NCI-H1694 treated with DMSO at 0.1 percent for 48 hours (cell line): ENCODE data around the gene SUZ12.
"Not testable (repeated sequence)": the region's sequence is repeated elsewhere in the genome, so short reads cannot be mapped to it uniquely, and the experiment has no call there.

ENCODE experiments used
- DNase-seq: peaks from one replicate; lab custom pipeline; 2025; lab: John Stamatoyannopoulos, UW

SUZ12 gene

DNA sequence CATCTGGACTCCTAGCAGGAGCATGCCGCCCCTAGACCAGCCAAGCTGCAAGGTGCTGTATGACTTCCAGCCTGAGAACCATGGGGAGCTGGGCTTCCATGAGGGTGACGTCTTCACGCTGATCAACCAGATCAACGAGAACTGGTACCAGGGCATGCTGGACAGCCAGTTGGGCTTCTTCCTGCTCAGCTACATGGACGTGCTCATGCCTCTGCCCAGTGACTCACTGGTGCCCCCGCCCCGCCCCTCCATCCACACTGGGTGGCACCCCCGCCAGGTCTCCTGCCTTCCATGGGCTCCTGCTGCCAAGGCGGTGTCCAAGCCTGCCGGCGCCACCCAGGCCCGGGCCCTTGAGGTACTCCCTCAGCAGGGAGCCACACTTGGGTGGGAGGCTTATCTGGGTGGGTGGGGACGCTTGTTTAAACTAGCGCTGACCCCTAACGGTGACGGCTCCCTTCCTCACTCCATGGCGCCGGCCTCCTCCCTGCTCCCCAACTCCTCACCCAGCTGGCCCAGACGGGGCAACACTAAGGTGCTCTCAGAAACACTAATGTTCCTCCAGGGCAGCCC, 104.6 kb downstream of the SUZ12 start:
- not testable (repeated sequence) for DNase-seq

DNA sequence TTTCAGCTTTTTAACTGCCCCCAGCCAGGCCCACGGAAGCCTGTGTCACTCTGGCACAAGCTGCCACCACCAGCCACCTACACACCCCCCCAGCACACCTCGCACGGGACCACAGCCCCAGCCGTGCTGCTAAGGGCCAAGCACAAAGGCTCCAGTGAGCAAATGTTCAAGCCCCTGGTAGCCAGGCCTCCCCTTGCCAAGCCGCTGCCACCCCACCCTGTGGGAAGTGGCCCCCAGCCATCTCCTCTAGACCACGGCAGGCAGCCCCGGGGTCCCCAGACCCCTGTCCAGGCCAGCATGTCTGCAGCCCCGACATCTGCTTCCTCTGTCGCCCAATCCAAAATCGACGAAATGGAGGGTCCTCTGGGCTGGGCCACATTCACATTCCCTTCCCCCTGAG, 105.5 kb downstream of the SUZ12 start:
- DNase-seq = not testable (repeated sequence)

- peak; percentile 24 for DNase-seq
These were observed 108.8 kb downstream of the SUZ12 start for GRCh38 chr17:32045611-32046010.

DNA sequence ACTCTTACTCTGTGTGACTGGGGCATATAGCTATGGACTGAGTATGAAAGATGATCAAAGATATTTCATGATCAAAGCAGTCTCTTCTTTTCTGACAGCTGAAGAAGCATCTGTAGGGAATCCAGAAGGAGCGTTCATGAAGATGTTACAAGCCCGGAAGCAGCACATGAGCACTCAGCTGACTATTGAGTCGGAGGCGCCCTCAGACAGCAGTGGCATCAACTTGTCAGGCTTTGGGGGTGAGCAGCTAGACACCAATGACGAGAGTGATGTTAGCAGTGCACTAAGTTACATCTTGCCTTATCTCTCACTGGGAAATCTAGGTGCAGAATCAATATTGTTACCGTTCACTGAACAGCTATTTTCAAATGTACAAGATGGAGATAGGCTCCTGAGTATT, 110.9 kb downstream of the SUZ12 start:
- DNase-seq = not testable (repeated sequence)
